NB4 (cell line): ENCODE results near the gene LRMDA.

Experiments
- DNase-seq: peaks from one replicate; pipeline ENCODE4 v3.0.0; 2010; ENCODE audit warnings: low read depth
- H3K4me3 ChIP-seq: one replicate; pipeline ENCODE4 v1.5.1; 2011; ENCODE audit warnings: mild to moderate bottlenecking, low read depth, low read length, moderate library complexity
- CTCF ChIP-seq: IDR thresholded peaks from one replicate; pipeline ENCODE4 v1.5.1; 2012; ENCODE audit warnings: low read depth, low read length
- MYC ChIP-seq: IDR thresholded peaks from 2 replicates; pipeline ENCODE4 v1.6.1; 2011; ENCODE audit warnings: low read depth, low read length
- POLR2A ChIP-seq: IDR thresholded peaks from 2 replicates; pipeline ENCODE4 v1.6.1; 2011; ENCODE audit warnings: mild to moderate bottlenecking; ENCODE audit not compliant: insufficient read length; ENCODE audit errors: extremely low read depth
- TF ChIP-seq, protein P1 (sequence below): IDR thresholded peaks from 2 replicates; pipeline ENCODE4 v1.6.1; 2011; ENCODE audit warnings: low read depth, low read length

Gene LRMDA

DNA sequence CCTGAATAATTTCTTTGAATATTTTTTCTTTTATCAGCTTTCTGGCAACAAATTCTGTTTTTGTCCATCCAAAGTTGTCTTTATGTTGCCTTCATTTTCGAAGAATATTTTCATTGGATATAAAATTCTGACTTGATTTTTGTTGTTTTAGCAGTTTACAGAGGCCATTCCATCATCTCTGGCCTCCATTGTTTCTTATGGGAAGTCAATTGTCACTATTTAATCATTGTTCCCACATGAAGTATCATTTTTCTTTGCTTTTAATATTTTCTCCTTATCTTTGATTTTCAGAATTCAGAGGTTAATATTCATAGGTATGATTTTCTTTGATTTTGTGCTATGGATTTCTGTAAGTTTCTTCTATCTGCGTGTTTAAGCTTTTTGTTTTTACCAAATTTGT, 512.6 kb downstream of the LRMDA start:
- H3K4me3 ChIP-seq, result no peak overlapping the region
- no peak for DNase-seq
- TF ChIP-seq CTCF (no peak), MYC (no peak), POLR2A (no peak)
- TF ChIP-seq, protein P1, sequence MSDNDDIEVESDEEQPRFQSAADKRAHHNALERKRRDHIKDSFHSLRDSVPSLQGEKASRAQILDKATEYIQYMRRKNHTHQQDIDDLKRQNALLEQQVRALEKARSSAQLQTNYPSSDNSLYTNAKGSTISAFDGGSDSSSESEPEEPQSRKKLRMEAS, result no peak

DNA sequence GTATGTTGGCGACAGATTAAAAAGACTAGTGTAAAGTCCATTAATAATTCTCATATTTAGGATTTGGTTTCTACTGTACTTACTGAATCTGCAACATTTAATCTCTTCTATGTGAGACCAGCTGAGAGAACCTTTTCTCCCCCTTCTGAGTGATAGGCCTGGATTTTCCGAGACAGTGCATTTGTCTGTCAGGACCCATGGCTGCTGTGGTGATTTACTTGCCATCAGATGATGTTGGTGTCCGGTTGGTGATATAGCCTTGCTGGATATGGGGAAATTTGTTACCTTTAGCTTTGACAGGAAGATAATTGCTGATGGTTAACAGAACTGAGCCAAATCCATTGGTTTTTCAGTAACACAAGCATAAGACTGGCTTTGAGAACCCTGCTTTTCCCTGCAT, 517.2 kb downstream of the LRMDA start:
- TF ChIP-seq CTCF, result no peak
- TF ChIP-seq POLR2A, result no peak
- TF ChIP-seq, protein P1, result no peak
- no peak for TF ChIP-seq MYC
- H3K4me3 ChIP-seq, result no peak overlapping the region
- no peak for DNase-seq

- no peak overlapping the region for H3K4me3 ChIP-seq
- TF ChIP-seq CTCF, result no peak
- TF ChIP-seq, protein P1, result no peak
- TF ChIP-seq MYC, result no peak
- no peak for TF ChIP-seq POLR2A
- no peak for DNase-seq
These were observed 518.9 kb downstream of the LRMDA start for GRCh38 chr10:75950307-75950706.

GRCh38 chr10:75950997-75951589, 519.7 kb downstream of the LRMDA start:
- DNase-seq, result no peak
- no peak overlapping the region for H3K4me3 ChIP-seq
- TF ChIP-seq, protein P1, result no peak

DNA sequence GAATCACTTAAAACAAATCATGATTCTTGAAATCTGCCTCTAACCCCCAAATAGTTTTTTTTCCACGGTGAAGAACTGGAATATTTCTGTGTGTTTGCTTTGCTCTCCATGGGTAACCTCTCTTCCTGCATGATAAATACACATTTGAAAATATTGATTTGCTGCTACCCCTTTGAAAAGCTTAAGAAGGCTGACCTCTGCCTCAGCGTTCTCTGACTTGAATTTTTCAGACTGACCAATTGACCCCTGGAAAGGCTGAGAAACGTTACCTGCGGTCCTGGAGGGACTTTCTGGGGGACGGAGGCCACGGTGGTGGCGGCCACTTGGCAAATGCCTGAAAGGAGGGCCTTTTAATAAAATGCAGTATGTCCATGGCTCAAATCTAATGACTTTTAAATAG, 520.2 kb downstream of the LRMDA start:
- no peak for DNase-seq
- no peak overlapping the region for H3K4me3 ChIP-seq
- TF ChIP-seq, protein P1, result no peak
- TF ChIP-seq MYC (no peak), POLR2A (no peak), CTCF (no peak)

DNA sequence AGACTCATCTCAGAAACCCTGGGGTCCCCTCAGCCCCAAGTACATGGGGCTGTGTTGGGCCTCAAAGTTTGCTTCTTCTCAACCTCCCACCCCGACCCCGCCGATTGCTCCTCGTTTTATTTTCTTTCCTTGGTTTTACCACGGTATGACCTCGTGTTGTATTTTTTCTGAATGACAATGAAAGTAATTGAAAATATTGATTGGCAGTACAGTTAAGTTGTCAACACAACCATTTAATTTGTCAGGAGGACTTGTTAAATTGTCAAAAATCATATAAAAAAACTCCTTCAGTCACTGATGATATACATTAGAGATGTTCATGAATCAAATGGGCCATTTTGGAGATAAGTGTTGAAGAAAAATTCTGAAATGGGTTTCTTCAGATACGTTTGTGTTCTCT, 520.7 kb downstream of the LRMDA start:
- H3K4me3 ChIP-seq, result no peak overlapping the region
- no peak for TF ChIP-seq MYC
- no peak for TF ChIP-seq CTCF
- TF ChIP-seq, protein P1, result no peak
- no peak for TF ChIP-seq POLR2A
- DNase-seq, result no peak
